Raji (cell line): ENCODE results near the gene TLCD3A.

Experiments used
- POLR2A ChIP-seq: IDR thresholded peaks from 2 replicates; pipeline ENCODE4 v1.6.1; 2011; ENCODE audit warnings: low read depth, low read length, control low read depth; ENCODE audit not compliant: insufficient read depth

Gene TLCD3A

DNA sequence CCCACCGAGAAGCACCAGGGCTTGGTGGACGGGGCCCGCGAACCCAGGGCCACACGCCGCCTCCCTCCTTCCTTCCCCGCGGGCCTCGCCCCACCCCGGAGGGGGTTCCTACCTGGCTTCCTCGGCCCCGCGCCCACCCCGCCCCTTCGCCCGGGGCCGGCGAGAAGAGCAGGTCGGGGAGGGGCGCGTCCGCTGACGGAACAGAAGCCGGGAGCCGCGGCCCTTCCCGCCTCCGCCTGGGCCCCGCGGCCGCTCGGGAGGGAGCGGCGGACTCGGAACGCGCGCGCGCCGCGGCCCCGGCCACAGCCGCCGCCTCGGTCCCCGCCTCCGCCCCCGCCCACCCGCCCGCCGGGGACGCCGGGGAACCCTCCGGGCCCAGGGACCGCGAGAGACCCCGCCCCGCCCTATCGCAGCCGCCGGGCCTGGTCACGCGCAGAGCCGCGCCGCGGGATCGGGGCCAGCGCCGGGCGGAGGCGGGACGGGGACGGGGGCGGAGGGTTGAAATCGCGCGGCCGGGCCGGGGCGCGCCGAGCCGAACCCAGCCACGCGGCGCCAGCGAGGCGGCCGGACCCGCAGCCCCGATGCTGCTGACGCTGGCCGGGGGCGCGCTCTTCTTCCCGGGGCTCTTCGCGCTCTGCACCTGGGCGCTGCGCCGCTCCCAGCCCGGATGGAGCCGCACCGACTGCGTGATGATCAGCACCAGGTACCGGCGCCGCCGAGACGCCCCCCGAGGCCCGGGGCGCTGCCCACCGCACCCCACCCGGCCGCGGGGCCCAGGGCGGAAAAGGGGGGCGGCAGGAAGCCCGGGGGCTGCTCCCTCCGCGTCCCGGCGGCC, at the start of gene TLCD3A:
Gene TLCD3A (plus strand): TSS at position 530 of the 835 bp plus-strand sequence. CDS start 52 bp downstream, at position 582.
- peak; percentile 55 for TF ChIP-seq POLR2A

DNA sequence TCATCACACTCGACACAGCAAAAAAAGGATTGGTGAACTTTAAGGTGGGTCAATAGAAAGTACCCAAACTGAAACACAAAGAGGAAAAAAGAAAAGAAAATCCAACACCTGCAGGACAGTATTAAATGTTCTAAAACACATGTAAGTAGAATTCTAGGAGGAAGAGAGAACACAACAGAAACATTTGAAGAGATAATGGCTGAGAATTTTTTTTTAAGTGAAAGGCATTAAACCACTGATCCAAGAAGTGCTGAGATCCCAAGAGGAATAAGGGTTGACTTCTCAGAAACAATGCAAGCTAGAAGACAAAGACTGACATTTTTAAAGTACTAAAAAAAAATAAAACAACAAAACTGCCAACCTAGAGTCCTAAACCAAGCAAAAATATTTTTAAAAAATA, 49.4 kb upstream of the TLCD3A start:
- TF ChIP-seq POLR2A: no peak

GRCh38 chr17:683499-684254, 48.7 kb upstream of the TLCD3A start:
- TF ChIP-seq POLR2A: no peak

DNA sequence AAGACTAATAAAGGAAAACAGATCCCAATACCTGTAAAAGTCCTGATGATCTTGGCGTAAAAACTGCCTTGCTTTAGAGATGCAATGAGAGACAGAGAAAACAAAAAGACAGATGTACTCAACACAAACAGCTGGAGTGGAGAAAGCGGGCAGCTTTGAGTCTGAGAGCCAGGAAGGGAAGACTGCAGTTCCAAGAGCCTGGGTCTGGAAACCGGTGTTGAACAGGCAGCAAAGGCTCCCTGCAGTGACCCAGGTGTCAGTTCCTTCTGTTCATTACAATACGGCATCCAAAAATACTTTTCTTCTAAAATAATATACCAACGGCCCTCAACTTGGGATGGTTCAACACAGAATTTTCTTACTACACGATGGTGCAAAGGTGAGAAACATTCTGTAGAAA, 47.4 kb upstream of the TLCD3A start:
- no peak for TF ChIP-seq POLR2A

DNA sequence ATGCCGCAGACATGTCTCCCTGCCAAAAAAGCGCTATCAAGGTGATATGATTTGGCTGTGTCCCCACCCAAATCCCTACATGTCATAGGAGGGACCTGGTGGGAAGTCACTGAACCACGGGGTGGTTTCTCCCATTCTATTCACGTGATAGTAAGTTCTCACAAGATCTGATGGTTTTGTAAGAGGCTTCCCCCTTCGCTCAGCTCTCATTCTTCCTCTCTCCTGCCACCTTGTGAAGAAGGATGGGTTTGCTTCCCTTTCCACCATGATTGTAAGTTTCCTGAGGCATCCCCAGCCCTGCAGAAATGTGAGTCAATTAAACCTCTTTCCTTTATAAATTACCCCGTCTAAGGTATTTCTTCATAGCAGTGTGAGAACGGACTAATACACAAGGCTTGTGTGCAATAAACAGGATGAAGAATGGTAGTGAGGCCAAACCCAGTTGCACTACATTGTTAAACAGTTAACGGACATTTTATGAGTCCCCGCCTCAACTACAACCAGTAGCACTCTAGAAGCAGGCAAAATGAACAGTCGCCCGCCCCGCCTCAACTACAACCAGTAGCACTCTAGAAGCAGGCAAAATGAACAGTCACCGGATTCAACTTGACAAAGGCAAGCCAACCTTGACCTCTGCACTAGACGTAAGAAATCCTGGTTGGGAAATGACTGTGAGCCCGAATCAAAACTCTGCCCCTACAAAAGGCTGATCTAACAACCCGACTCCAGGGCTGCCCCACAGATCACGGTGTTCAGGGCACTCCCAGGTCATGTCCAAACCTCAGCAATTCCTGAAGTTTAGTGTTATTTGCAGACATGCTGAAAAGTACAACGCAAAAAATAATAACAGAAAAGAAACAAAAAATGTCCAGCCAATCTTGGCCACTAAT, 44.1 kb upstream of the TLCD3A start:
- TF ChIP-seq POLR2A: no peak

GRCh38 chr17:689556-690275, 42.7 kb upstream of the TLCD3A start:
- no peak for TF ChIP-seq POLR2A

DNA sequence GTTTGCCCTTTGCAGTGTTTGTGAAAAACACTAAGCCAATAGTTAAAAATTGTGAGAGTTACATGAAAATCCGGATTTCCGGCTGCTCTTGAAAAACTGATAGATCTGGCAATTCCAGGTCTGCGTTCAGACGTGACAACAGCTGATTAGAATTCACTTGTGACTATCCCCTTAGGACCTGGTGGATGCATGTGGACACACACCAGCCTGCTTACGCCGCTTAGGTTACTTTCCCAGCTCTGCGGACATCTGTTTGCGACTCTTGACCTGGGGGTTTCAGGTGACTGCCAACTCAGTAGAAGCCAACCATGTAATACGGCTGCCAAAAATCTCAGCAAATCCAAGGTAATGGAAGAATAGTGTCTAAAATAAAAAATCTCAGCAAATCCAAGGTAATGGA, 42.0 kb upstream of the TLCD3A start:
- TF ChIP-seq POLR2A: no peak

- no peak for TF ChIP-seq POLR2A
Observed at GRCh38 chr17:691423-691822, 41.0 kb upstream of the TLCD3A start.

DNA sequence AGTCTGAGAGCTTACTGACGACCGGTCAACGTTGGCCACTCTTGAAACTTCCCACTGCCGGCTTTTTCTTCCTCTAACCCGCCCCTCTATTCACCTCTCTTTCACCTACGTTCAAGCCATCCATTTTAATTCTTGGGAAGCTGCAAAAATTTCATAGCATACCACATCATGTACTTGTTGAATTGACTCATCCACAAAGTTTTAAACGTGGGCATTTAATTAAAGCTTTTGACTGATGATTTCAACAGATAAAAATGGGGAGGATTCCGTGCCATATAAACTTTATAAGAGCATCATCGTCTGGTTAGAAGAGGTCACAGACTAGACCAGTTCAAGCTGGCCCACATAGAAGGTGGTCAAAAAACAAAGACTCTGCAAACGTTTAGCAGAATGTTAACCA, 40.3 kb upstream of the TLCD3A start:
- no peak for TF ChIP-seq POLR2A

DNA sequence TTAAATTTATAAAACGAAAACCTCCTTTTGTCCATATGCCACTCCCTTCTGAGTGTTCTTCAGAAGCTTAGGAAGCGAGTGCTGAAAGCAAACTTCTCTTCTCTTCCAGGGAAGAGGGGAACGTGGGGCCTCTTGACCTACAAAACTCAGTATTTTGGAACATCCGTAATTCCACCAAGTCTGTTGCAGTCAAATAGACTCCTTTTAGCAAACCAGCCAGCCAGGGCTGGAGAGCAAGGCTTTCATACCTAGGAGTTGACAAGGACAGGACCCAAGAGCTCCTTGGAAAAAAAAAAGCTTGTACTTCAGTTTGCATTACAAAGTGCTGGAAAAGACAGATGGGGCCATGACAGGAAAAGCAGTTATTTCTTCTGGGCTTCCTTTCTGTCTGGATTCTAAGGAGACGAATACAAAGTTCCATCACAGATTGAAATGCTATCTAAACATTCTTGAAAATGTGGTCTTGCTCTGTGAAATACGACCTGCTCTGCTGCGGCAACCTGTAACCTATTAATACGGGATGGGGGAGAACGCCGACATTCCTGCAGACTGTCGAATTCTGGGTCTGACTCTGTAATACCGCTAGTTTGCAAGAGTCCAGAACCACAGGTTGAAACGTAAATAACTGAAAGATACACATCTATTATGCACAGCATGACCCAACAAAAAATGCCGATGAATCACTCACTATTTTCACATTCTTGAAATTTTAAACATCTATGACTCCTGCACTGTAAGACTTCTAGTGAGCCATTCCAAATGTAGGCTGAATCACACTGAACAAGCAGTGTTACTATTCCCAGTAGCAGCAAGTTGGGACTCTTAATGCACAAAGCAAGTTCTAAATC, 38.4 kb upstream of the TLCD3A start:
- TF ChIP-seq POLR2A: no peak

- TF ChIP-seq POLR2A: no peak
Observed at GRCh38 chr17:696369-696768, 36.0 kb upstream of the TLCD3A start.

GRCh38 chr17:697682-698081, 34.7 kb upstream of the TLCD3A start:
- TF ChIP-seq POLR2A: no peak

DNA sequence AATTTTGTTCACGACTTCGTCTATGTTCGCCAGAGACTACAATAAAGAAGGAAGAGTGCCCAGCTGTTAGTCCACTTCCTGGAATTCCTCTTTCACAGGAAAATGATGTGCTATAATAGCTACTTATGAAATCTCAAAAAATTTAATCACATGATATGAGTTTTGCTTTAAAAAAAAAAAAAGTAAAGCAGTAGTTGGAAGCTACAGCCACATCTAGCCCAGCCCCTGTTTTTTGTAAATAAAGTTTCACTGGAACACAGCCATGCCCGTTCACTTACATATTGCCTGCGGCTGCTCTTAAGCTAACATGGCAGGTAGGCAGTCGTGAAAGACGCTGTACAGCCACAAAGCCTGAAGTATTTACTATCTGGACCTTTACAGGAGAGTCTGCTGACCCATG, 33.1 kb upstream of the TLCD3A start:
- no peak for TF ChIP-seq POLR2A
